A673 (cell line): ENCODE measurements around the gene C6orf47. TPM values are rescaled to one million over a fixed set of nuclear protein-coding genes. Genes with fewer than 3 reads are reported as not detected.

Experiments
- BruUV-seq: library from RNA; stranded (reverse); fragments of 400-500 nt; replicated peaks from 2 replicates; lab custom pipeline; 2021; lab: Mats Ljungman, UMichigan
- CTCF ChIA-PET: fragments of 300-600 bp; sonication (Branson Sonifier 250); formaldehyde crosslinking; loops from one replicate; lab custom pipeline; 2022; ENCODE audit warnings: antibody characterized with exemption; lab: Charles Lee
- POLR2A ChIA-PET: fragments of 300-600 bp; sonication (Branson Sonifier 250); formaldehyde crosslinking; loops from one replicate; lab custom pipeline; 2022; ENCODE audit warnings: antibody characterized with exemption; ENCODE audit not compliant: low non-redundant PET; lab: Charles Lee
- DNase-seq: peaks from one replicate; pipeline ENCODE4 v3.0.0-alpha.2; 2015; ENCODE audit warnings: low spot score
- H3K27ac ChIP-seq: fragments of 200-600 bp; sonication (generic); 2 replicates; pipeline ENCODE4 v1.5.1; 2016; ENCODE audit warnings: mixed run types, low read depth, mild to moderate bottlenecking, mixed read lengths, antibody characterized with exemption, low read length; ENCODE audit not compliant: poor library complexity, severe bottlenecking
- H3K27me3 ChIP-seq: fragments of 200-600 bp; sonication (generic); replicated peaks from 2 replicates; pipeline ENCODE4 v1.6.1; 2017; ENCODE audit warnings: mixed run types, low read depth, mild to moderate bottlenecking, mixed read lengths, antibody characterized with exemption, low read length; ENCODE audit not compliant: insufficient read depth, poor library complexity
- H3K36me3 ChIP-seq: fragments of 200-600 bp; sonication (generic); 2 replicates; pipeline ENCODE4 v1.6.1; 2016; ENCODE audit warnings: mixed run types, mild to moderate bottlenecking, mixed read lengths, antibody characterized with exemption, low read length; ENCODE audit not compliant: insufficient read depth, poor library complexity, severe bottlenecking
- H3K4me1 ChIP-seq: fragments of 200-600 bp; sonication (generic); 2 replicates; pipeline ENCODE4 v1.6.1; 2017; ENCODE audit warnings: mixed run types, mild to moderate bottlenecking, mixed read lengths, antibody characterized with exemption, low read length; ENCODE audit not compliant: insufficient read depth, poor library complexity, severe bottlenecking
- H3K4me3 ChIP-seq: fragments of 200-600 bp; sonication (generic); 2 replicates; pipeline ENCODE4 v1.5.1; 2016; ENCODE audit warnings: low read depth, mixed run types, mild to moderate bottlenecking, mixed read lengths, low read length; ENCODE audit not compliant: poor library complexity, severe bottlenecking
- H3K9me3 ChIP-seq: fragments of 200-600 bp; sonication (generic); 2 replicates; pipeline ENCODE4 v1.6.1; 2016; ENCODE audit warnings: mixed run types, low read depth, mild to moderate bottlenecking, mixed read lengths, antibody characterized with exemption, low read length; ENCODE audit not compliant: poor library complexity, severe bottlenecking
- CTCF ChIP-seq: fragments of 300-800, 200-600 bp; sonication (generic); conservative IDR thresholded peaks from 2 replicates; pipeline ENCODE4 v1.5.1; 2017; ENCODE audit warnings: low read depth, mild to moderate bottlenecking, antibody characterized with exemption, low read length, moderate library complexity, mixed read lengths
- EZH2 ChIP-seq: fragments of 200-600 bp; sonication (generic); IDR thresholded peaks from 2 replicates; pipeline ENCODE4 v1.6.1; 2017; ENCODE audit warnings: borderline replicate concordance, low read depth, mild to moderate bottlenecking, mixed read lengths, antibody characterized with exemption, low read length; ENCODE audit not compliant: poor library complexity, severe bottlenecking
- intact Hi-C: fragments of 100-400 bp; cut with micrococcal nuclease; formaldehyde crosslinking; loops from one replicate; pipeline ENCODE4 v1.10.0; 2022; ENCODE audit not compliant: unreplicated experiment
- total RNA-seq: library from RNA; stranded (reverse); gene quantifications from 2 replicates; pipeline ENCODE4 v1.2.3, GENCODE V29; 2021

C6orf47 gene
- total RNA-seq, 1 experiment from 2014 or later: 21.3 TPM

GRCh38 chr6:31632279-31632946, 28.2 kb downstream of the C6orf47 start:
- Histone ChIP-seq H3K4me3 (no peak overlapping the region), H3K27me3 (no peaks in the 10 kb centered on the region), H3K9me3 (no peaks in the 10 kb centered on the region), H3K27ac (peak overlapping the region; percentile 65), H3K36me3 (peaks cover 100% of the 10 kb centered on the region), H3K4me1 (no peaks in the 10 kb centered on the region)
- no TSS peak for BruUV-seq
- intact Hi-C loops: no loop called here
- CTCF ChIA-PET: no interaction called here
- POLR2A ChIA-PET: no interaction called here
- no peak for TF ChIP-seq CTCF
- no peak for TF ChIP-seq EZH2
- no peak for DNase-seq

- ChIA-PET POLR2A (no interaction called here), CTCF (no interaction called here)
- TF ChIP-seq EZH2 (no peak), CTCF (no peak)
- peak overlapping the region; percentile 65 for H3K27ac ChIP-seq
- intact Hi-C loops: no loop called here
- BruUV-seq: no TSS peak
- no peaks in the 10 kb centered on the region for H3K9me3 ChIP-seq
- H3K27me3 ChIP-seq: no peaks in the 10 kb centered on the region
- H3K4me3 ChIP-seq: no peak overlapping the region
- no peaks in the 10 kb centered on the region for H3K4me1 ChIP-seq
- no peak for DNase-seq
- H3K36me3 ChIP-seq: peaks cover 100% of the 10 kb centered on the region
These were observed 28.8 kb downstream of the C6orf47 start for GRCh38 chr6:31631681-31632278.

- no peak overlapping the region for H3K27ac ChIP-seq
- H3K36me3 ChIP-seq: peaks cover 100% of the 10 kb centered on the region
- no peaks in the 10 kb centered on the region for H3K4me1 ChIP-seq
- ChIA-PET CTCF (no interaction called here), POLR2A (no interaction called here)
- DNase-seq: no peak
- H3K27me3 ChIP-seq: no peaks in the 10 kb centered on the region
- H3K9me3 ChIP-seq: no peaks in the 10 kb centered on the region
- intact Hi-C loops: no loop called here
- no peak overlapping the region for H3K4me3 ChIP-seq
- BruUV-seq: TSS peak; percentile 15
- TF ChIP-seq CTCF: no peak
- no peak for TF ChIP-seq EZH2
These were observed 29.4 kb downstream of the C6orf47 start for GRCh38 chr6:31631209-31631608.
